Esophagus muscularis mucosa (tissue), 4 donors: ENCODE data around the gene B3GNT5. TPM values are rescaled to one million over a fixed set of nuclear protein-coding genes. Genes with fewer than 3 reads are reported as not detected.

Experiments used
- DNase-seq: peaks from one replicate; pipeline ENCODE4 v3.0.0-alpha.2; 2017; ENCODE audit errors: extremely low spot score
- H3K27ac ChIP-seq, 4 donors: fragments of 200-600 bp; sonication (generic); replicated peaks in 1 of 4; 1 replicate in 3 of 4; 2 replicates in 1 of 4; pipeline ENCODE4 v1.5.1; 2016 to 2019; ENCODE audit warnings: mild to moderate bottlenecking in 1 of 4
- H3K27me3 ChIP-seq, 4 donors: fragments of 200-600 bp; sonication (generic); one replicate each; pipeline versions ENCODE4 v1.5.1 to v1.6.0; 2016 to 2019
- H3K36me3 ChIP-seq, 4 donors: fragments of 200-600 bp; sonication (generic); one replicate each; pipeline ENCODE4 v1.5.1; 2016 to 2019
- H3K4me1 ChIP-seq, 4 donors: fragments of 200-600 bp; sonication (generic); one replicate each; pipeline ENCODE4 v1.5.1; 2016 to 2019
- H3K4me3 ChIP-seq, 4 donors: fragments of 200-600 bp; sonication (generic); 1 replicate in 2 of 4; 2 replicates in 2 of 4; pipeline ENCODE4 v1.5.1; 2016 to 2019; ENCODE audit warnings: mild to moderate bottlenecking in 4 of 4, moderate library complexity in 1 of 4
- H3K9me3 ChIP-seq, 4 donors: fragments of 200-600 bp; sonication (generic); 1 replicate in 3 of 4; 2 replicates in 1 of 4; pipeline ENCODE4 v1.5.1; 2016 to 2019
- EP300 ChIP-seq: sonication (generic); formaldehyde crosslinking; IDR thresholded peaks from one replicate; pipeline ENCODE4 v1.6.1; 2017; ENCODE audit warnings: antibody characterized with exemption
- POLR2A ChIP-seq: fragments of 450-650 bp; IDR thresholded peaks from one replicate; pipeline ENCODE4 v1.6.1; 2017; ENCODE audit warnings: antibody characterized with exemption, moderate library complexity, mild to moderate bottlenecking, low read depth
- POLR2AphosphoS5 ChIP-seq, 2 donors: sonication (generic); formaldehyde crosslinking; IDR thresholded peaks; one replicate each; pipeline ENCODE4 v1.6.1; 2017; ENCODE audit warnings: antibody characterized with exemption in 2 of 2
- WGBS: methylation state at CpG from one replicate; pipeline ENCODE4 v1.1.5; 2018; 5-methylcytosine and 5-hydroxymethylcytosine counted together
- intact Hi-C: fragments of 100-400 bp; cut with DNase I; formaldehyde crosslinking; loops from one replicate; pipeline ENCODE4 v1.15.1; 2023
- total RNA-seq, 4 donors: library from RNA; depleted of rRNA; stranded (reverse); fragments of >200 nt; gene quantifications; one replicate each; pipeline versions ENCODE4 v1.1.0 to v1.2.1, GENCODE V29; 2016
- TF ChIP-seq, protein P1 (sequence below), 3 experiments: fragments of 200-600 bp in 2 of 3; fragments of 450-650 bp in 1 of 3; sonication (generic) in 2 of 3; IDR thresholded peaks; one replicate each; pipeline ENCODE4 v1.5.1; 2017 to 2019; ENCODE audit warnings: antibody characterized with exemption in 3 of 3, mild to moderate bottlenecking in 2 of 3, moderate library complexity in 1 of 3

Gene B3GNT5
- total RNA-seq, 4 donors from 2014 or later = 2.1 to 11.3 (median 5.2) TPM

DNA sequence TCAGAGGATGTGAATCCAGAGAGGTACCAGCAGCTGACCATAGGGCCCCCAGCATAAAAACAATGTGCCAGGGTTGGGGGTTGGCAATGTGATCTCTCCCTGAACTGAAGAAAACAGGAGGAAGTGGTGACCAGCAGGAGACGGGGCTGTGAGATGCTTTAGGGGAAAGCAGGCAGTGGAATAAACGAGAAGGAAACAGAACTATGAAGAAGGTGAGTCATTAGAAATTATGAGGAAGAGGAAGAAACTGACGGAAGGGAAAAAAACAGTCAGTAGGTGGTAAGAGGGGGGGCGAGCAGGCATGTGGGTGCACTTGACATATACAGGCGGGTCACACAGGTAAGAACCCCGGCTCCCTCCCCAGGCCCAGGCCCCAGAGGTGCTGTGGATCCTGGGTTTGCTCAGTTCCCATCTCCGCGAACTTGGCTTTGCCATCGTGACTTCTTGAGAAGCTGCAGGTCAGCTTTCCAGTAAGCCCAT is 42.2 kb upstream of the B3GNT5 start:
- H3K27ac ChIP-seq = peak overlapping the region in 3 of 4 donors; percentile 9 to 40 (median 34)
- H3K27me3 ChIP-seq = no peaks in the 10 kb centered on the region
- intact Hi-C loops = no loop called here
- H3K9me3 ChIP-seq = no peaks in the 10 kb centered on the region
- H3K36me3 ChIP-seq = no peaks in the 10 kb centered on the region
- peaks cover 0 to 7% (median 0%) of the 10 kb centered on the region in 4 donors for H3K4me1 ChIP-seq
- DNase-seq = no peak
- WGBS = 62% methylated on average over 9 of the region's 9 CpGs
- TF ChIP-seq, protein P1, sequence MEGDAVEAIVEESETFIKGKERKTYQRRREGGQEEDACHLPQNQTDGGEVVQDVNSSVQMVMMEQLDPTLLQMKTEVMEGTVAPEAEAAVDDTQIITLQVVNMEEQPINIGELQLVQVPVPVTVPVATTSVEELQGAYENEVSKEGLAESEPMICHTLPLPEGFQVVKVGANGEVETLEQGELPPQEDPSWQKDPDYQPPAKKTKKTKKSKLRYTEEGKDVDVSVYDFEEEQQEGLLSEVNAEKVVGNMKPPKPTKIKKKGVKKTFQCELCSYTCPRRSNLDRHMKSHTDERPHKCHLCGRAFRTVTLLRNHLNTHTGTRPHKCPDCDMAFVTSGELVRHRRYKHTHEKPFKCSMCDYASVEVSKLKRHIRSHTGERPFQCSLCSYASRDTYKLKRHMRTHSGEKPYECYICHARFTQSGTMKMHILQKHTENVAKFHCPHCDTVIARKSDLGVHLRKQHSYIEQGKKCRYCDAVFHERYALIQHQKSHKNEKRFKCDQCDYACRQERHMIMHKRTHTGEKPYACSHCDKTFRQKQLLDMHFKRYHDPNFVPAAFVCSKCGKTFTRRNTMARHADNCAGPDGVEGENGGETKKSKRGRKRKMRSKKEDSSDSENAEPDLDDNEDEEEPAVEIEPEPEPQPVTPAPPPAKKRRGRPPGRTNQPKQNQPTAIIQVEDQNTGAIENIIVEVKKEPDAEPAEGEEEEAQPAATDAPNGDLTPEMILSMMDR (IDR thresholded peaks at IDR 0.05) = no peak
- no peak for TF ChIP-seq POLR2AphosphoS5 (IDR thresholded peaks at IDR 0.05)
- no peak for TF ChIP-seq EP300
- TF ChIP-seq POLR2A = no peak
- H3K4me3 ChIP-seq = no peak overlapping the region

DNA sequence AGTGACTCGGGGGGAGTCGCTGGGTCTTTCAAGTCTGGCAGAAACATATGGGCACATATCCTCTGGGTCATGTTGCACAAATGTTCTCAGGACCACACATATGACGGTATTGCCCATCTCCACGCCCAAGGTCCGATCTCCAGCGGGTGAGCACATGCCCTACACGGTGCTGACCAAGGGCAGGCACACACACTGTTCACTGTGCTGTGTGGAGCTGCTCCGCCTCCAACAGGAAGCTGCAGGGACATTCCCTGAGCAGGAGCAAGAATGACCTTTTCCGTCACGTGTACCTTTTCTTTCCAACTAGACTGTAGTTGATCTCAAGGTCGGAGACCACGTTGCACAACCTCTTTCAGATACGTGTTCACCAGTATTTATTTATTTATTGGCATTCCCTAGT is 41.7 kb upstream of the B3GNT5 start:
- Histone ChIP-seq H3K9me3 (no peaks in the 10 kb centered on the region), H3K27me3 (no peaks in the 10 kb centered on the region), H3K4me3 (no peak overlapping the region), H3K27ac (peak overlapping the region in 3 of 4 donors; percentile 9 to 50 (median 34)), H3K4me1 (peaks cover 0 to 7% (median 0%) of the 10 kb centered on the region in 4 donors), H3K36me3 (no peaks in the 10 kb centered on the region)
- intact Hi-C loops = no loop called here
- TF ChIP-seq EP300 = no peak
- TF ChIP-seq POLR2AphosphoS5 (IDR thresholded peaks at IDR 0.05) = peak; percentile 47 to 67
- WGBS = 81% methylated on average over 13 of the region's 13 CpGs
- no peak for DNase-seq

DNA sequence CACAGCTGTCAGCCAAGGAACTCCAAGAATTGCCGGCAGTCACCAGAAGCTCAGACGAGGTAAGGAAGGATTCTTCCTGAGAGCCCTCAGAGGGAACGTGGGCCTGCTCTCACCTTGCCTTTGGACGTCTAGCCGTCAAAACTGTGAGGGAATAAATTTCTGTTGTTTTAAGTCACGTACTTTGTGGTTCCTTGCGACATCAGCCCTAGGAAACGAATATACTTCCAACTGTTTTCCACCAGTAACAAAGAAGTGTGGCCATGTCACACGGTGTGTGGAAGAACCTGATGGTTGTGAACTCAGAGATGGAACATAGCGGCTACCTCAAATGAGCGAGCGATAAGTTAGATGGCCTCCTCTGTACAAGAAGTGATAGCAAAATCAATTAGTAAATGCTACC is 41.0 kb upstream of the B3GNT5 start:
- TF ChIP-seq, protein P1 (IDR thresholded peaks at IDR 0.05) = no peak
- no peak for TF ChIP-seq POLR2A
- no peak for TF ChIP-seq EP300
- TF ChIP-seq POLR2AphosphoS5 (IDR thresholded peaks at IDR 0.05) = no peak
- Histone ChIP-seq H3K36me3 (no peaks in the 10 kb centered on the region), H3K27me3 (no peaks in the 10 kb centered on the region), H3K4me3 (no peak overlapping the region), H3K4me1 (peaks cover 0 to 7% (median 0%) of the 10 kb centered on the region in 4 donors), H3K9me3 (no peaks in the 10 kb centered on the region), H3K27ac (peak overlapping the region in 1 of 4 donors; percentile 50)
- WGBS = 68% methylated on average over 12 of the region's 12 CpGs
- intact Hi-C loops = no loop called here
- DNase-seq = no peak

DNA sequence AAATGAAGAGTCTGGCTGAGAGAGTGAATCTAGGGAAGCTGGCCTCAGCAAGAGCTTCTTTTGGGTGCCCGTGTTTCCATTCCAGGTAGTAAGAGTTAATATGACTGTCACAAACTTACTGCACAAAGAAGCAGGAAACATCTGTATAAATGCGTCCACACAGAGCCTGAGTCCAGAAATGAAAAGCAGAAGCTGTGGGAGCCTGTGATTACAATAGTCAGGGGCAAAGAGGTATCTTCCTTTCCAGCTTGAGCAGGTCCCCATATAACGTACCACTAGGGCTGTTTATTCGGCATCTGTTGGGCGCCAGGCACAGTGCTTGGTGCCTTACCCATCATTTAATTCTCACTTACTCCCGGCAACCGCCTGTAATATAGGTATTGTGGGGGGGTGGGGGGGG is 40.5 kb upstream of the B3GNT5 start:
- Histone ChIP-seq H3K4me1 (peaks cover 0 to 7% (median 0%) of the 10 kb centered on the region in 4 donors), H3K27ac (peak overlapping the region in 1 of 4 donors; percentile 50), H3K36me3 (no peaks in the 10 kb centered on the region), H3K27me3 (no peaks in the 10 kb centered on the region), H3K9me3 (no peaks in the 10 kb centered on the region), H3K4me3 (no peak overlapping the region)
- DNase-seq = no peak
- 70% methylated on average over 7 of the region's 7 CpGs for WGBS
- no peak for TF ChIP-seq POLR2A
- intact Hi-C loops = no loop called here

DNA sequence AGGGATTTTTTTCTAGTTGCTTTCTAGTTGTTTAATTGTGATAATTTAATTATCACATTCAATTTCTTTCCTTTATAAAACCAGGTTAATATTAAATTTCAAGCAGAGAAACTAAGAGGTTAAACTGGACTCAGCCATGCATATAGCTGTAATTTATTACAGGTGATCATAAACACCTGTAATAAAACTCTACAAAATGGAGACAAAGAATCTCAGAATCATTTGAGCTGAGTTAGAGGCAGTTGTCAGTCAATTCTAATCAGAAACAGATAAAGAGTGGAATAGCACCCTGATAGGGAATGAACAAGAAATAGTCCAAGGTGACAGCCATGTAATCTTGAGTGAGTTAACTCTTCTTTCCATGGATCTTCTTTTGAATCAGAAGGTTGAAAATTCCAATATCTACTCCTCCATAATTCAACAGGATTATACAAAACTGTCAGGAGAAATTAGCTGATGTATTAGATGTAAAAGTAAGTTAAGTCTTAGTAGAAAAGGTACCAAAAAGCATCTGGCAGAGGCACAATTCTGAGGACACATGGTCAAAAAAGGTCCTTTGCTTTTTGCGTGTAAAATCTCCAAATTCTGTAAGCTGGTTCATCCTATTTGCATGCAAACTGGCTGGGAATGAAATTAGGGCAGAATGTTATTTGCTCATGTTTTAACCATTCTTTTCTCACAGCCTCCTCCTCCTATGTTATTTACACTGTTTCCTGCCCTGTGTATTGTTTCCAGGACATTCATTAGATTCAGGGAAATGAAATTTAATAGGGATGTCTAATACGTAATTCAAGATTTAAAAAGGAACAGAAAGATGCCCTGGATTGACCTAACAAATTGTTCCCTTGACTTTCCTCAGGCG is 39.4 kb upstream of the B3GNT5 start:
- Histone ChIP-seq H3K36me3 (no peaks in the 10 kb centered on the region), H3K4me1 (peaks cover 0 to 7% (median 0%) of the 10 kb centered on the region in 4 donors), H3K27me3 (no peaks in the 10 kb centered on the region), H3K9me3 (no peaks in the 10 kb centered on the region), H3K4me3 (no peak overlapping the region), H3K27ac (no peak overlapping the region)
- no peak for DNase-seq
- intact Hi-C loops = no loop called here
- WGBS = 59% methylated on average over 3 of the region's 3 CpGs
- TF ChIP-seq EP300 (no peak), POLR2A (no peak), POLR2AphosphoS5 (IDR thresholded peaks at IDR 0.05) (no peak)
- TF ChIP-seq, protein P1 (IDR thresholded peaks at IDR 0.05) = no peak
